Type B pancreatic cell (in vitro differentiated cells): ENCODE measurements around the gene UBTD2. TPM values are rescaled to one million over a fixed set of nuclear protein-coding genes. Genes with fewer than 3 reads are reported as not detected.
A peak's percentile ranks its signal among the peaks of the same experiment; 100 is the strongest.

Experiments
- DNase-seq: peaks from one replicate; pipeline ENCODE4 v3.0.0; 2021; ENCODE audit warnings: mixed read lengths; ENCODE audit not compliant: unreplicated experiment; ENCODE audit errors: extremely low spot score
- H3K27ac Mint-ChIP-seq: 2 replicates; pipeline ENCODE4 v1.8.0; 2021; ENCODE audit warnings: mild to moderate bottlenecking, mixed read lengths
- H3K27me3 Mint-ChIP-seq: 2 replicates; pipeline ENCODE4 v1.8.0; 2021; ENCODE audit warnings: mixed read lengths
- H3K36me3 Mint-ChIP-seq: 2 replicates; pipeline ENCODE4 v1.8.0; 2021; ENCODE audit warnings: mixed read lengths
- H3K4me1 Mint-ChIP-seq: one replicate; pipeline ENCODE4 v1.8.0; 2021; ENCODE audit warnings: mixed read lengths; ENCODE audit not compliant: unreplicated experiment
- H3K4me3 Mint-ChIP-seq: 2 replicates; pipeline ENCODE4 v1.8.0; 2021; ENCODE audit warnings: mild to moderate bottlenecking, mixed read lengths
- H3K9me3 Mint-ChIP-seq: 2 replicates; pipeline ENCODE4 v1.8.0; 2021; ENCODE audit warnings: mixed read lengths
- CTCF ChIP-seq: fragments of 200-600 bp; sonication (generic); conservative IDR thresholded peaks from 2 replicates; pipeline ENCODE4 v1.5.0; 2021; ENCODE audit warnings: antibody characterized with exemption, mild to moderate bottlenecking
- total RNA-seq: library from RNA; stranded (reverse); gene quantifications from 2 replicates; pipeline ENCODE4 v1.2.1, GENCODE V29; 2021; ENCODE audit warnings: low replicate concordance

The UBTD2 gene
- total RNA-seq, 1 donor from 2014 or later, result 47.2 TPM

GRCh38 chr5:172194985-172195774 lies 88.4 kb downstream of the UBTD2 start:
- Mint-ChIP-seq H3K4me3 (no peak overlapping the region), H3K4me1 (no peaks in the 10 kb centered on the region), H3K27me3 (peaks cover under 1% of the 10 kb centered on the region), H3K27ac (no peak overlapping the region), H3K9me3 (no peaks in the 10 kb centered on the region), H3K36me3 (no peaks in the 10 kb centered on the region)
- TF ChIP-seq CTCF, result no peak
- DNase-seq, result no peak

GRCh38 chr5:172193872-172194271 lies 89.7 kb downstream of the UBTD2 start, which contains the start of gene EFCAB9:
Gene EFCAB9, plus strand, starts transcription at chr5:172194172. Its CDS starts 1 bp downstream, at chr5:172194173.
- Mint-ChIP-seq H3K27me3 (peaks cover 14% of the 10 kb centered on the region), H3K4me3 (no peak within 1 kb of the TSS), H3K9me3 (no peaks in the 10 kb centered on the region), H3K4me1 (peaks cover 5% of the 10 kb centered on the region), H3K36me3 (no peaks in the 10 kb centered on the region), H3K27ac (no peak within 1 kb of the TSS)
- TF ChIP-seq CTCF, result no peak
- DNase-seq, result no peak

- peaks cover 11% of the 10 kb centered on the region for H3K4me1 Mint-ChIP-seq
- DNase-seq, result no peak
- no peak overlapping the region for H3K27ac Mint-ChIP-seq
- H3K4me3 Mint-ChIP-seq, result peak overlapping the region; percentile 85
- TF ChIP-seq CTCF, result no peak
- H3K36me3 Mint-ChIP-seq, result no peaks in the 10 kb centered on the region
- peaks cover 21% of the 10 kb centered on the region for H3K27me3 Mint-ChIP-seq
- H3K9me3 Mint-ChIP-seq, result no peaks in the 10 kb centered on the region
These were observed 93.8 kb downstream of the UBTD2 start for GRCh38 chr5:172189693-172190296.

- TF ChIP-seq CTCF, result no peak
- Mint-ChIP-seq H3K36me3 (no peaks in the 10 kb centered on the region), H3K9me3 (no peaks in the 10 kb centered on the region), H3K4me3 (peak overlapping the region; percentile 85), H3K4me1 (peaks cover 11% of the 10 kb centered on the region), H3K27me3 (peaks cover 21% of the 10 kb centered on the region), H3K27ac (no peak overlapping the region)
- no peak for DNase-seq
These were observed 94.5 kb downstream of the UBTD2 start for GRCh38 chr5:172188893-172189692.

GRCh38 chr5:172188033-172188892 lies 95.3 kb downstream of the UBTD2 start, which contains the start of gene STK10:
Gene STK10, minus strand, starts transcription at chr5:172188224. Its CDS starts 182 bp downstream, at chr5:172188042.
- H3K27me3 Mint-ChIP-seq, result peaks cover 21% of the 10 kb centered on the region
- TF ChIP-seq CTCF, result peak; percentile 84
- peak within 1 kb of the TSS; percentile 95 for H3K27ac Mint-ChIP-seq
- no peaks in the 10 kb centered on the region for H3K36me3 Mint-ChIP-seq
- DNase-seq, result peak; percentile 90
- H3K9me3 Mint-ChIP-seq, result no peaks in the 10 kb centered on the region
- peak within 1 kb of the TSS; percentile 96 for H3K4me3 Mint-ChIP-seq
- H3K4me1 Mint-ChIP-seq, result peaks cover 11% of the 10 kb centered on the region
